Muscle of arm (tissue), 12 donors: Measurements from ENCODE around the gene ADAD1. TPM values are rescaled to one million over a fixed set of nuclear protein-coding genes. Genes with fewer than 3 reads are reported as not detected.

Experiments used
- DNase-seq: peaks from one replicate; pipeline ENCODE4 v3.0.0-alpha.2; 2013
- polyA plus RNA-seq, 12 donors: library from polyadenylated mRNA; unstranded; fragments of 120-200 nt; gene quantifications; one replicate each; pipeline ENCODE4 v1.2.1, GENCODE V29; 2013; ENCODE audit not compliant: insufficient read length in 12 of 12

The ADAD1 gene
- polyA plus RNA-seq, 12 donors: not detected

DNA sequence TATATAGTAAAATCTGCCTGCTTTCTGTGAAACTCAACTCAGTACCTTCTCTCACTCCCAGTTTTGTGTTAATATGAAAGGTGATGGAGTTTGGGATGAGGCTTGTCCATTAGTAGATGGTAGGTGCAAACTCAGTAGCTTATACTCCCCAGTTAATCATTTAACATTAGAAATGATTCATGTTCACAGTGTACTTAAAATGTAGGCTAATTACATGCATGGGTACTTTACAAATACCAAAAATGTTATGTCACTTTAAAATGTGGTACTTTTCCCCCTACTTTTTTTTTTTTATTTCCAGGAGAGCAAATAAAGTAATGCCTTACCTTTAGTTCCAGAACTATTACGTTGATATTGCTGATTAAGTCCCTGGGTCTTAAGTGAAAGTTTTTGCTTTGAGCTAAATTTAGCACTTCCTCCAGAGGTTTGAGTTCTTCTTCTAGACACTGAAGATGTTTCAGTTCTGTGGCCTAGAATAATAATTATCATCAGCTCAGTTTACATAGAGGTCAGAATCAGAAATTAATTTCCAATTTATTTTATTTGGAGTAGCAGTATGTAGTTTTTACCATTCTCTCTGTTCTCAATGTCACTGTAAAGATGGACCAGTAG, 74.7 kb downstream of the ADAD1 start:
- DNase-seq: no peak

DNA sequence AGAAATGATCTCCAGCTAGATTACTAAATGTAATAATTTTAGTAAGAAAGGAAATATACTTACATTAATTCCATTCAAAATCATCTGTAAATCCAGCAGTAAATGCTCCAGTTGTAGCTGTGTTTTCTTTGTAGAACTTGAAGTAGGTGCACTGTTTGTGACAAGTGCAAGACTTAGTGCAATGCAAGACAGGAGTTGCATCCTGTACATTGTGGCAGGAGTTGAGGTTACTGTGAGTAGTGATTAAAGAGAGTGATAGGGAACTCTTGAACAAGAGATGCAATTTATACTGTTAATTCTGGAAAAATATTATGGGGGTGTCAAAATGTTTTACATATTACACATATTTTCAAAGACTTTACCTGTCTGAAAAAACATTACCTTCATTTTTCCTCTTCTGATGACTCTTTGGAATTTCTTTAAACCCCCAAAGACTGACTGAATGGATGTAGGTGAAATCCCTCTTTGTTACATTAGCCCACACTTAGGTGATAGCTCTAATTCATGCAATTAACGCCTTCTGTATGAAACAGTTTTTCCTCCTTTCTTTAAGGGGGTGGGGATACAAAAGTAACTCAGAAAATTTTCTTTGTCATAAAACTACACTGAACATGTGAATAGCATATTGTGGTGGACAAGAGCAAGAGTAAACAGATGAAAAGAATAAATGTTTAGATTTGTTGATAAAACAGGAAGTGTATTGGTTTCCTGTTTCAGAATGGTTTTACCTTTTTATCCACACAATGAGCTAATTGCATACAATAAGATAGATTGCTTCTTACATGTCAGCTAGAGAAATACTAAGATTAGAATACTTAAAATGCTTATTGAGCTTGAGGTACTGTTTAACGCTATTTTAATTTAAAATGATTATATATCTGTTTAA, 77.7 kb downstream of the ADAD1 start, which contains the start of gene IL2:
Gene IL2 (minus strand): TSS at position 495 of the 886 bp plus-strand sequence. CDS start 285 bp downstream, at position 210.
- no peak for DNase-seq

DNA sequence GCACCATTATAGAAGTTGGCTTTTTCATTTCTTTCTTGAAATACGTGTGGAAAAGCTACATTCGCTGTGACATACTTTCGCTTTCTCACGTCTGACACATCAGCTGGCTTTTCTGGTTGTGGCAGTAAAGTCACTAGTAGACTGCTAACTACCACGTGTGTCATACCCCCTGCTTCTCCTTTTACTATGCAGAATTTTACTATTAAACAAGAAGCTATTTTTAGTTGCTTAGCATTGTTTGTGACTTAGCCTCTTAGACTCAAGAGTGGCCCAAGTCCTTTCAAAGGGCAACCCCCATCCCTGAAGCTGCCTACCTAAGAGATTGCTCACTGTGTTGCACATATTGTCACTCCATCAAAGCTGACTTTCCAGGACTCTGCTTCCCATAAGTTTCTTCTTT, 79.8 kb downstream of the ADAD1 start:
- DNase-seq: no peak

DNA sequence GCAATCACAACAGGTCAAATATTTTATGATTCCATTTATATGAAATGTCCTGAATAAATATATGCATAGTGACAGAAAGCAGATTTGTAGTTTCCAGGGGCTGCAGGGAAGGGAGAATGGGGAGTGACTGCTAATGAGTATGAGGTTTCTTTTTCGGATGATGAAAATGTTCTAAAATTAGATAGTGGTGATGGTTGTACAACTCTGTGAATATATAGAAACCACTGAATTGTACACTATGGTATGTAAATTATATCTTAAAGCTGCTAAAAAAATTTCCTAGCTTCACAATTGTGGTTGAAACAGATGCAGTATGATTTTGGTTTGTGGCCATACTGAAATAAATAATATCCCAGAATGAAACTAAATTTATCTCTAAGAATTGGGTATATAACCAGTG, 90.6 kb downstream of the ADAD1 start:
- no peak for DNase-seq

DNA sequence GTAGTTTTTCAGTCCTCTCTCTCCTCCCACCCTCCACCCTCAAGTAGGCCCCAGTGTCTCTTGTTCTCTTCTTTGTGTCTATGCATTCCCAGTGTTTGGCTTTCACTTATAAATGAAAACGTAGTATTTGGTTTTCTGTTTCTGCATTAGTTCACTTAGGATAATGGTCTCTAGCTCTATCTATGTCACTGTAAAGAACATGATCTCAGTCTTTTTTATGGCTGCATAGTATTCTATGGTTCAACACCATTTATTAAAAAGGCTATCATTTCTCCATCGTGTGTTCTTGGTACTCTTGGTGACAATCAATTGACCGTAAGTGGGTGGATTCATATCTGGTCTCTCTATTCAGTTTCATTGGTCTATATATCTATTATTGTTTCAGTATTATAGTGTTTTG, 96.4 kb downstream of the ADAD1 start:
- DNase-seq: no peak

DNA sequence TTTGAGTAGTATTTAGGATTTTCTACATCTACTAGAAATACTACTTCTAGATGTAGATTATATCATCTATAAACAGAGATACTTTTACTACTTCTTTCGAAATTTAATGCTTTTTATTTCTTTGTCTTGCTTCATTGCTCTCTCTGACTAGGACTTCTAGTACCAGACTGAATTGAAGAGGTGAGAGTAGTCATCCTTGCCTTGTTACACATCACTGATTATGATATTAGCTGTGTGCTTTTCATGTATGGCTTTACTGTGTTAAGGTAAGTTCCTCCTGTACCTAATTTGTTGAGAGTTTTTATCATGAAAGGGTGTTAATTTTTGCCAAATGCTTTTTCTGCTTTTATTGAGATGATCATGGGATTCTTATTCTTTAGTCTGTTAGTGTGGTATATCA, 97.3 kb downstream of the ADAD1 start:
- DNase-seq: no peak

DNA sequence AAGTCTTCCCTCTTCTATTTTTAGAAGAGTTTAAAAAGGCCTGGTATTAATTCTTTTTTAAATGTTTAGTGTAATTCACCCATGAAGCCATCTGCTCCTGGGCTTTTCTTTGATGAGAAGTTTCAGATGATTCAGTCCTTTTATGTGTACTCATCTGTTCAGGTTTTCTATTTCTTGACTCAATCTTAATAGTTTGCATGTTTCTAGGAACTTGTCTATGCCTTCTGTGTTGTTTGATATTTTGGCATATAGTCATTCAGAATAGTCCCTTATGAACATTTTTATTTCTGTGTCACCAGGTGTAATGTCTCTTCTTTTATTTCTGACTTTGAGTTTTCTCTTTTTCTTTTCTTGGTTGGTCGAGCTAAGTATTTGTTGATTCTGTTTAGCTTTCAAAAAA, 97.9 kb downstream of the ADAD1 start:
- no peak for DNase-seq

Other genes starting within 250 kb of the ADAD1 start
- 10 to 100 TPM in 11 of 12 donors, not detected in 1; 39.5 to 66.9 (median 50.9) TPM for gene BLTP1, start 226.7 kb upstream of the ADAD1 start, polyA plus RNA-seq
- not detected for gene IL2, start 77.7 kb downstream of the ADAD1 start, polyA plus RNA-seq
- not detected for gene IL21, start 242.1 kb downstream of the ADAD1 start, polyA plus RNA-seq